OCI-LY3 (cell line): Measurements from ENCODE around the gene RAB11FIP2.

Experiments
- H2AFZ ChIP-seq: fragments of 200-600, 300-600 bp; shearing (Covaris generic); 2 replicates; pipeline ENCODE4 v1.6.0; 2014; ENCODE audit warnings: antibody characterized with exemption, low read depth, low read length
- H3K27ac ChIP-seq: fragments of 200-600, 300-600 bp; sonication (generic); 2 replicates; pipeline ENCODE4 v1.5.1; 2014; ENCODE audit warnings: mild to moderate bottlenecking, low read length, moderate library complexity, mixed read lengths
- H3K27me3 ChIP-seq: fragments of 200-600, 300-600 bp; sonication (generic); 2 replicates; pipeline ENCODE4 v1.6.1; 2014; ENCODE audit warnings: low read depth, low read length, mixed read lengths
- H3K36me3 ChIP-seq: fragments of 200-600, 300-600 bp; sonication (generic); replicated peaks from 2 replicates; pipeline ENCODE3; 2014; ENCODE audit warnings: low read depth, low read length, mixed read lengths
- H3K4me1 ChIP-seq: fragments of 300-600, 200-600 bp; sonication (generic); 2 replicates; pipeline ENCODE4 v1.6.1; 2014; ENCODE audit warnings: low read length, mixed read lengths
- H3K4me2 ChIP-seq: fragments of 200-600, 300-600 bp; sonication (generic); 2 replicates; pipeline ENCODE4 v1.6.1; 2014; ENCODE audit warnings: low read length, mixed read lengths
- H3K4me3 ChIP-seq: fragments of 300-600, 200-600 bp; sonication (generic); 2 replicates; pipeline ENCODE4 v1.5.1; 2014; ENCODE audit warnings: antibody characterized with exemption, mild to moderate bottlenecking, low read length, moderate library complexity
- H3K79me2 ChIP-seq: fragments of 300-600, 200-600 bp; shearing (Covaris generic); 2 replicates; pipeline ENCODE4 v1.6.1; 2014; ENCODE audit warnings: mild to moderate bottlenecking, low read length, mixed read lengths
- H3K9ac ChIP-seq: fragments of 300-600, 200-600 bp; shearing (Covaris generic); 2 replicates; pipeline ENCODE4 v1.6.0; 2014; ENCODE audit warnings: mild to moderate bottlenecking, low read length, moderate library complexity
- H3K9me3 ChIP-seq: fragments of 200-600, 300-600 bp; shearing (Covaris generic); 2 replicates; pipeline ENCODE4 v1.6.1; 2014; ENCODE audit warnings: low read length, mixed read lengths; ENCODE audit not compliant: insufficient read depth
- H4K20me1 ChIP-seq: fragments of 200-600, 300-600 bp; sonication (generic); 2 replicates; pipeline ENCODE4 v1.6.1; 2016; ENCODE audit warnings: low read length, mixed read lengths; ENCODE audit not compliant: insufficient read depth
- CTCF ChIP-seq: fragments of 200-600, 300-600 bp; sonication (generic); IDR thresholded peaks from 2 replicates; pipeline ENCODE4 v1.5.1; 2014; ENCODE audit warnings: antibody characterized with exemption, low read length, low read depth
- EZH2phosphoT487 ChIP-seq: fragments of 200-600 bp; shearing (Covaris generic); IDR thresholded peaks from 2 replicates; pipeline ENCODE4 v1.6.1; 2018; ENCODE audit warnings: antibody characterized with exemption, mixed run types, low read depth

The RAB11FIP2 gene

DNA sequence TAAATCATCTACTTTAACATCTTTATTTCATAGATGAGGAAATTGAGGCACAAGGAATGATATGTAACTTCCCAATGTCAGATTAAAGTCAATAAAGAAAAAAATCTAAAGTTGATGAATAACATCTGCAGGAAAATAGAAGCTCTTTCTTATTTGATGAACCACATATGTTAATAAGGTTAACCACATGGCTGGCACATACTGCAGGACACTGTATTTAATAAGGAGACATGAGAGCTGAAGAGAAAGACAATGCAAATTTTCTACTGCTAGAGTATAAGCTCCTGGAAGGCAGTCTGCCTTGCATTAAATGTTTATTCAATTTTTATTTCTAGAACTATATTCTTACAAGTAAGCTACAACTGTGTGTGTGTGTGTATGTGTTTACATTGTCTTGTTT is 4.4 kb downstream of the RAB11FIP2 start:
- TF ChIP-seq CTCF (no peak), EZH2phosphoT487 (no peak)
- Histone ChIP-seq H3K36me3 (no peaks in the 10 kb centered on the region), H4K20me1 (no peaks in the 10 kb centered on the region), H3K9ac (no peak overlapping the region), H2AFZ (no peak overlapping the region), H3K79me2 (peaks cover 53% of the 10 kb centered on the region), H3K4me3 (no peak overlapping the region), H3K27ac (no peak overlapping the region), H3K9me3 (no peaks in the 10 kb centered on the region), H3K4me2 (no peak overlapping the region), H3K4me1 (peaks cover 12% of the 10 kb centered on the region), H3K27me3 (no peaks in the 10 kb centered on the region)

GRCh38 chr10:118041316-118041715 is 5.4 kb downstream of the RAB11FIP2 start:
- no peaks in the 10 kb centered on the region for H3K36me3 ChIP-seq
- peaks cover 10% of the 10 kb centered on the region for H3K4me1 ChIP-seq
- H3K4me2 ChIP-seq = no peak overlapping the region
- H3K27ac ChIP-seq = no peak overlapping the region
- no peak overlapping the region for H3K9ac ChIP-seq
- H3K27me3 ChIP-seq = no peaks in the 10 kb centered on the region
- no peak for TF ChIP-seq EZH2phosphoT487
- TF ChIP-seq CTCF = no peak
- no peaks in the 10 kb centered on the region for H4K20me1 ChIP-seq
- no peaks in the 10 kb centered on the region for H3K9me3 ChIP-seq
- H3K4me3 ChIP-seq = no peak overlapping the region
- H2AFZ ChIP-seq = no peak overlapping the region
- H3K79me2 ChIP-seq = peaks cover 49% of the 10 kb centered on the region

DNA sequence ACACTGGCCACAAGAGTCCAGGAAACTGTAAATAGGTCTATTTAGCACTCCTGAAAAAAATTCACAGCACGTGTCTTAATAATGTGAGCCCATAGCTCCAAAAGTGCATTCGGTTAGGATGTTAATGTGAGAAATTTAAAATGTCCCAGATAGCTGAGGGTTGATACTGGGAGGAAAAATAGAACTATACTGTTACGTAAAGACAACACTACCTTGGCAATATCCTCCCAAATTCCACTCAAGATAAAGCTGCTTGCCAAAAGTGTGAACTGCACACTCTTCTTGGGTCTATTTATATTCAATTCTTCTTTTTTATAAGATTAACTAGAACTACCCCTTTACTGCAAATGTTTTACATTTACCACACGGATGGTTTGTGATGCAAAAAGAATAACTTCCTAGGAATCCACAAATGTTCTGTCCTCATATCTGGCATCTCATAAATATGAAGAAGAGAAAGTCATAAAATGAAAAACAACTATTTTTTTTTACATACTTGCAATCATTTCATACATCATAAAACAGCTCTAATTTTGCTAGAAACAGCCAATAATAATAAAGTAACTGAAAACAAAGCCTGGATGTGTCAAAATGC is 10.4 kb downstream of the RAB11FIP2 start:
- Histone ChIP-seq H3K27ac (no peak overlapping the region), H3K9ac (no peak overlapping the region), H3K79me2 (peaks cover 6% of the 10 kb centered on the region; the same call in 1 of the 2 replicates)

More for the DNA sequence above, 10.4 kb downstream of the RAB11FIP2 start:
- no peak for TF ChIP-seq CTCF
- no peak for TF ChIP-seq EZH2phosphoT487
- Histone ChIP-seq H2AFZ (no peak overlapping the region), H3K4me2 (no peak overlapping the region), H3K27me3 (no peaks in the 10 kb centered on the region), H4K20me1 (no peaks in the 10 kb centered on the region), H3K9me3 (no peaks in the 10 kb centered on the region), H3K4me3 (no peak overlapping the region), H3K36me3 (peaks cover 8% of the 10 kb centered on the region), H3K4me1 (no peaks in the 10 kb centered on the region)
